ENCODE measurements around the gene CDH12.

DNA sequence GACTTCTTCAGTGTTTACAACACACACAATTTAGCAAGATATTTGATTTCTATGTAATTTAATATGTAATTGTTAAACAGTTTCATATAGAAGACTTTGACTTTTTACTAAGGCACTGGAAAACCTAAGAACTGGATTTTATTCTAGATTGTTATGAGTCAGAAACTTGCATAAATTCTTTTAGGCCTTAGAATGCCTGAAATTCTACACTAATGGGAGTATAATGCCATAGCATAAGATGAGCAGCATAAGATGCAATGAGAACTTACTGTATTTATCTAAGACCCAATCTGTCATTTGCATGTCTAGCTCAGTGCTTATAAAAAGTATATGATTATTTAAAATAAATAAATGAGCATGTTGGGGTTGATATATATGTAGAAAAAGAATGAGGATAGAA lies 285.2 kb downstream of the CDH12 start:
- TF ChIP-seq POLR2AphosphoS5 (IDR thresholded peaks at IDR 0.05; ENCODE audit: low read depth, low read length) (no peak), POLR2A (IDR thresholded peaks at IDR 0.05; ENCODE audit: low read depth, low read length) (no peak)

Data from GM12891 (cell line).